Activated T-cell treated with anti-CD3 and anti-CD28 coated beads, Interleukin-2, amount 50 U/mL, for 72 hours (primary cell): Measurements from ENCODE around the gene MTA2. TPM values are rescaled to one million over a fixed set of nuclear protein-coding genes. Genes with fewer than 3 reads are reported as not detected.
"Not testable (repeated sequence)": the region's sequence is repeated elsewhere in the genome, so short reads cannot be mapped to it uniquely, and the experiment has no call there.

Experiments
- ATAC-seq, 2 donors: fragments of 150-1000 bp; cut with Tn5 transposase; replicated peaks in 1 of 2; 2 replicates each; pipeline ENCODE4 v1.10.0; 2021; ENCODE audit warnings: moderate library complexity in 2 of 2, mild to moderate bottlenecking in 1 of 2
- DNase-seq, 2 donors: peaks; one replicate each; pipeline ENCODE4 v3.0.0; 2021 to 2022; ENCODE audit warnings: mixed read lengths in 1 of 2
- H3K27ac Mint-ChIP-seq: one replicate; pipeline ENCODE4 v1.8.0; 2022; ENCODE audit warnings: mild to moderate bottlenecking, moderate library complexity, mixed read lengths
- H3K27me3 Mint-ChIP-seq: one replicate; pipeline ENCODE4 v1.8.0; 2022; ENCODE audit warnings: low read depth, mixed read lengths
- H3K36me3 Mint-ChIP-seq, 2 donors: one replicate each; pipeline ENCODE4 v1.8.0; 2022; ENCODE audit warnings: mixed read lengths in 2 of 2, mild to moderate bottlenecking in 1 of 2; ENCODE audit not compliant: insufficient read depth in 2 of 2
- H3K4me1 Mint-ChIP-seq: one replicate; pipeline ENCODE4 v1.8.0; 2022; ENCODE audit warnings: low read depth, mixed read lengths
- H3K4me3 Mint-ChIP-seq, 2 donors: one replicate each; pipeline ENCODE4 v1.8.0; 2022; ENCODE audit warnings: mild to moderate bottlenecking in 2 of 2, mixed read lengths in 2 of 2, moderate library complexity in 2 of 2
- H3K9me3 Mint-ChIP-seq, 2 donors: one replicate each; pipeline ENCODE4 v1.8.0; 2022; ENCODE audit warnings: mixed read lengths in 2 of 2
- total RNA-seq, 2 donors: library from RNA; stranded (reverse); gene quantifications; one replicate each; pipeline ENCODE4 v1.2.3, GENCODE V29; 2022

Gene MTA2
- total RNA-seq, 2 donors from 2014 or later: 173 to 241 TPM

GRCh38 chr11:62622476-62623089 is 20.9 kb upstream of the MTA2 start:
- Mint-ChIP-seq H3K36me3 (peaks cover 11 to 21% of the 10 kb centered on the region in 2 donors), H3K27ac (peak overlapping the region; percentile 90), H3K9me3 (no peaks in the 10 kb centered on the region), H3K4me1 (peaks cover 44% of the 10 kb centered on the region), H3K4me3 (peak overlapping the region; percentile 78 to 95), H3K27me3 (no peaks in the 10 kb centered on the region)
- DNase-seq: no peak
- ATAC-seq: no peak

GRCh38 chr11:62621567-62622470 is 20.2 kb upstream of the MTA2 start, which contains the start of gene B3GAT3:
Gene B3GAT3 (minus strand): TSS chr11:62621986. CDS start chr11:62621947, 39 bp downstream.
- ATAC-seq (peak; percentile 96), DNase-seq (peak; percentile 97)
- H3K4me1 Mint-ChIP-seq: peaks cover 44% of the 10 kb centered on the region
- H3K9me3 Mint-ChIP-seq: no peaks in the 10 kb centered on the region
- peak within 1 kb of the TSS; percentile 100 for H3K27ac Mint-ChIP-seq
- peaks cover 9 to 14% of the 10 kb centered on the region in 2 donors for H3K36me3 Mint-ChIP-seq
- no peaks in the 10 kb centered on the region for H3K27me3 Mint-ChIP-seq
- peak within 1 kb of the TSS; percentile 95 to 100 for H3K4me3 Mint-ChIP-seq

- ATAC-seq (no peak), DNase-seq (no peak)
- H3K27me3 Mint-ChIP-seq: no peaks in the 10 kb centered on the region
- H3K36me3 Mint-ChIP-seq: peaks cover 7 to 14% of the 10 kb centered on the region in 2 donors
- peak overlapping the region; percentile 95 to 100 for H3K4me3 Mint-ChIP-seq
- no peaks in the 10 kb centered on the region for H3K9me3 Mint-ChIP-seq
- H3K27ac Mint-ChIP-seq: peak overlapping the region; percentile 100
- peaks cover 48% of the 10 kb centered on the region for H3K4me1 Mint-ChIP-seq
Measured at GRCh38 chr11:62621027-62621566, 19.4 kb upstream of the MTA2 start.

- DNase-seq, H3K27me3 Mint-ChIP-seq: not testable (repeated sequence)
- peaks cover 61% of the 10 kb centered on the region for H3K4me1 Mint-ChIP-seq
Measured at GRCh38 chr11:62616957-62617356, 15.3 kb upstream of the MTA2 start.

GRCh38 chr11:62615521-62615920 is 13.9 kb upstream of the MTA2 start:
- no peak for DNase-seq
- Mint-ChIP-seq H3K4me1 (peaks cover 60% of the 10 kb centered on the region), H3K9me3 (no peaks in the 10 kb centered on the region), H3K36me3 (peaks cover 4 to 10% of the 10 kb centered on the region in 2 donors), H3K27me3 (no peaks in the 10 kb centered on the region), H3K4me3 (no peak overlapping the region), H3K27ac (no peak overlapping the region)
- ATAC-seq: no peak

More at GRCh38 chr11:62616957-62617356, 15.3 kb upstream of the MTA2 start:
- not testable (repeated sequence) for H3K4me3 Mint-ChIP-seq, ATAC-seq, H3K9me3 Mint-ChIP-seq, H3K27ac Mint-ChIP-seq
- H3K36me3 Mint-ChIP-seq: peaks cover 4 to 15% of the 10 kb centered on the region in 2 donors

- peaks cover 6 to 14% of the 10 kb centered on the region in 2 donors for H3K36me3 Mint-ChIP-seq
- no peaks in the 10 kb centered on the region for H3K27me3 Mint-ChIP-seq
- peak overlapping the region; percentile 27 to 50 for H3K4me3 Mint-ChIP-seq
- H3K9me3 Mint-ChIP-seq: no peaks in the 10 kb centered on the region
- DNase-seq (peak; percentile 45 to 49), ATAC-seq (peak in 1 of 2 donors; percentile 10)
- H3K27ac Mint-ChIP-seq: peak overlapping the region; percentile 89
- H3K4me1 Mint-ChIP-seq: peaks cover 54% of the 10 kb centered on the region
Measured at GRCh38 chr11:62614275-62614674, 12.6 kb upstream of the MTA2 start.

- no peaks in the 10 kb centered on the region for H3K27me3 Mint-ChIP-seq
- H3K4me1 Mint-ChIP-seq: peaks cover 55% of the 10 kb centered on the region
- no peak for ATAC-seq
- H3K9me3 Mint-ChIP-seq: no peaks in the 10 kb centered on the region
- peak overlapping the region; percentile 91 for H3K27ac Mint-ChIP-seq
- H3K4me3 Mint-ChIP-seq: peak overlapping the region; percentile 46 to 61
- peaks cover 6 to 11% of the 10 kb centered on the region in 2 donors for H3K36me3 Mint-ChIP-seq
- DNase-seq: no peak
Measured at GRCh38 chr11:62613291-62613778, 11.7 kb upstream of the MTA2 start.

GRCh38 chr11:62612366-62613290 is 11.0 kb upstream of the MTA2 start, which contains the start of the genes EML3 and ROM1:
Gene EML3 (minus strand): TSS chr11:62612775. CDS start chr11:62612457, 318 bp downstream.
Gene ROM1 (plus strand): TSS chr11:62613257. CDS start chr11:62613282, 25 bp downstream.
- ATAC-seq (peak; percentile 75 to 77), DNase-seq (peak; percentile 91 to 92)
- Mint-ChIP-seq H3K27me3 (no peaks in the 10 kb centered on the region), H3K4me3 (peak within 1 kb of the TSS; percentile 96 to 98), H3K36me3 (peaks cover 9 to 14% of the 10 kb centered on the region in 2 donors), H3K27ac (peak within 1 kb of the TSS; percentile 97), H3K4me1 (peaks cover 60% of the 10 kb centered on the region), H3K9me3 (no peaks in the 10 kb centered on the region)

GRCh38 chr11:62611705-62612365 is 10.2 kb upstream of the MTA2 start:
- H3K27me3 Mint-ChIP-seq: no peaks in the 10 kb centered on the region
- no peaks in the 10 kb centered on the region for H3K9me3 Mint-ChIP-seq
- DNase-seq (peak; percentile 51 to 59), ATAC-seq (peak; percentile 25 to 42)
- peaks cover 9 to 15% of the 10 kb centered on the region in 2 donors for H3K36me3 Mint-ChIP-seq
- H3K27ac Mint-ChIP-seq: peak overlapping the region; percentile 97
- peaks cover 62% of the 10 kb centered on the region for H3K4me1 Mint-ChIP-seq
- H3K4me3 Mint-ChIP-seq: peak overlapping the region; percentile 96 to 98

- Mint-ChIP-seq H3K9me3 (no peaks in the 10 kb centered on the region), H3K27me3 (no peaks in the 10 kb centered on the region), H3K36me3 (peaks cover 9 to 16% of the 10 kb centered on the region in 2 donors), H3K4me1 (peaks cover 56% of the 10 kb centered on the region), H3K27ac (peak overlapping the region; percentile 97), H3K4me3 (peak overlapping the region; percentile 96 to 98)
- ATAC-seq (no peak), DNase-seq (no peak)
Measured at GRCh38 chr11:62610814-62611704, 9.4 kb upstream of the MTA2 start.

- Mint-ChIP-seq H3K36me3 (peaks cover 9 to 16% of the 10 kb centered on the region in 2 donors), H3K4me1 (peaks cover 50% of the 10 kb centered on the region), H3K27me3 (no peaks in the 10 kb centered on the region), H3K9me3 (no peaks in the 10 kb centered on the region), H3K4me3 (peak overlapping the region; percentile 96 to 98), H3K27ac (peak overlapping the region; percentile 56)
- no peak for DNase-seq
- ATAC-seq: no peak
Measured at GRCh38 chr11:62610403-62610802, 8.7 kb upstream of the MTA2 start.
